GM12878 (cell line): Measurements from ENCODE around the gene ASB10. TPM values are rescaled to one million over a fixed set of nuclear protein-coding genes. Genes with fewer than 3 reads are reported as not detected.

ENCODE experiments used
- ATAC-seq: fragments of 200-7000 bp; cut with Tn5 transposase; 3 replicates; pipeline ENCODE4 v1.9.1; 2020; ENCODE audit warnings: mild to moderate bottlenecking, moderate library complexity
- BruUV-seq: library from RNA; stranded (reverse); fragments of 400-500 nt; replicated peaks from 2 replicates; lab custom pipeline; 2021; lab: Mats Ljungman, UMichigan
- CTCF ChIA-PET: fragments of 300-600 bp; sonication (Branson Sonifier 250); formaldehyde crosslinking; extraction: SDS; loops from one replicate; lab custom pipeline; 2021; ENCODE audit warnings: inconsistent platforms; lab: Yijun Ruan, JAX
- POLR2A ChIA-PET: fragments of 350-600 bp; formaldehyde crosslinking; extraction: SDS; loops from one replicate; lab custom pipeline; 2021; ENCODE audit warnings: inconsistent platforms; lab: Charles Lee
- RAD21 ChIA-PET: fragments of 300-600 bp; sonication (Branson Sonifier 250); formaldehyde crosslinking; loops from one replicate; lab custom pipeline; 2023; ENCODE audit warnings: antibody characterized with exemption; ENCODE audit not compliant: unreplicated experiment; lab: Charles Lee
- SMC1A ChIA-PET: fragments of 300-600 bp; sonication (Branson Sonifier 250); formaldehyde crosslinking; loops from one replicate; lab custom pipeline; 2023; ENCODE audit not compliant: unreplicated experiment, uncharacterized antibody; lab: Charles Lee
- DNase-seq: peaks from one replicate; pipeline ENCODE4 v3.0.0-alpha.2; 2011; ENCODE audit warnings: low read depth, low spot score
- FAIRE-seq: peaks from 3 replicates; lab custom pipeline; 2011; peaks lifted over from hg19 to GRCh38; lab: Jason Lieb, UNC
- H2AFZ ChIP-seq: 2 replicates; pipeline ENCODE4 v1.6.0; 2011; ENCODE audit warnings: low read depth, low read length, control low read depth; ENCODE audit not compliant: control insufficient read depth
- H3K27ac ChIP-seq: 2 replicates; pipeline ENCODE4 v1.5.1; 2011; ENCODE audit warnings: control low read depth; ENCODE audit not compliant: control insufficient read depth, insufficient read depth
- H3K27me3 ChIP-seq, 2 experiments: replicated peaks in 1 of 2; 2 replicates each; pipeline versions ENCODE4 v1.6.0 to v1.6.1; 2011; ENCODE audit warnings: low read length in 1 of 2; ENCODE audit not compliant: control insufficient read depth in 2 of 2, insufficient read depth in 2 of 2
- H3K36me3 ChIP-seq, 2 experiments: 2 replicates each; pipeline ENCODE4 v1.5.1; 2011; ENCODE audit warnings: low read length in 1 of 2; ENCODE audit not compliant: control insufficient read depth in 2 of 2, insufficient read depth in 2 of 2
- H3K4me1 ChIP-seq: 2 replicates; pipeline ENCODE4 v1.6.1; 2011; ENCODE audit warnings: mild to moderate bottlenecking, low read length, moderate library complexity, mixed read lengths; ENCODE audit not compliant: control insufficient read depth, insufficient read depth
- H3K4me2 ChIP-seq: 2 replicates; pipeline ENCODE4 v1.6.0; 2011; ENCODE audit warnings: control low read depth; ENCODE audit not compliant: control insufficient read depth, insufficient read depth
- H3K4me3 ChIP-seq: fragments of 200-600 bp; sonication (generic); 2 replicates; pipeline ENCODE4 v1.5.1; 2016
- H3K79me2 ChIP-seq: 2 replicates; pipeline ENCODE4 v1.6.0; 2011; ENCODE audit warnings: low read length; ENCODE audit not compliant: control insufficient read depth, insufficient read depth
- H3K9ac ChIP-seq: 2 replicates; pipeline ENCODE4 v1.8.0; 2011; ENCODE audit warnings: low read length, control low read depth, mixed read lengths; ENCODE audit not compliant: control insufficient read depth, insufficient read depth
- H3K9me3 ChIP-seq: replicated peaks from 3 replicates; pipeline ENCODE4 v1.5.1; 2011; ENCODE audit warnings: mild to moderate bottlenecking, low read length; ENCODE audit not compliant: control insufficient read depth, insufficient read depth
- H4K20me1 ChIP-seq: 2 replicates; pipeline ENCODE4 v1.6.0; 2011; ENCODE audit not compliant: control insufficient read depth, insufficient read depth
- ASH2L ChIP-seq: fragments of 300-600, 200-600 bp; sonication (generic); IDR thresholded peaks from 2 replicates; pipeline ENCODE4 v1.6.1; 2017; ENCODE audit warnings: low read depth, mild to moderate bottlenecking, borderline replicate concordance
- BCLAF1 ChIP-seq: fragments of 450-650 bp; IDR thresholded peaks from 2 replicates; pipeline ENCODE4 v1.6.1; 2017; ENCODE audit warnings: antibody characterized with exemption, mild to moderate bottlenecking, moderate library complexity
- DPF2 ChIP-seq: fragments of 450-650 bp; IDR thresholded peaks from 2 replicates; pipeline ENCODE4 v1.6.1; 2017; ENCODE audit warnings: mild to moderate bottlenecking
- EP300 ChIP-seq, 2 experiments: fragments of 150-350 bp in 1 of 2; IDR thresholded peaks; 2 replicates each; pipeline ENCODE4 v1.6.1; 2011 to 2012; ENCODE audit warnings: low read depth in 2 of 2, low read length in 2 of 2, borderline replicate concordance in 1 of 2, improper control_type of control experiment in 1 of 2, inconsistent platforms in 1 of 2; ENCODE audit not compliant: control insufficient read depth in 1 of 2
- FOS ChIP-seq: IDR thresholded peaks from 3 replicates; pipeline ENCODE4 v1.6.1; 2011; ENCODE audit warnings: borderline replicate concordance; ENCODE audit not compliant: insufficient read length; ENCODE audit errors: extremely low read depth
- IRF3 ChIP-seq: fragments of 450-650 bp; IDR thresholded peaks from 2 replicates; pipeline ENCODE4 v1.6.1; 2014; ENCODE audit warnings: mild to moderate bottlenecking
- MTA3 ChIP-seq: IDR thresholded peaks from 2 replicates; pipeline ENCODE4 v1.6.1; 2012; ENCODE audit warnings: low read length, inconsistent platforms, borderline replicate concordance
- PAX5 ChIP-seq: IDR thresholded peaks from 2 replicates; pipeline ENCODE4 v1.6.1; 2011; ENCODE audit warnings: low read depth, low read length, borderline replicate concordance
- RCOR1 ChIP-seq: conservative IDR thresholded peaks from 2 replicates; pipeline ENCODE4 v1.6.1; 2012; ENCODE audit warnings: low read depth, low read length, improper control_type of control experiment
- RELB ChIP-seq: fragments of 450-650 bp; IDR thresholded peaks from 2 replicates; pipeline ENCODE4 v1.6.1; 2017; ENCODE audit warnings: low read depth, mild to moderate bottlenecking, moderate library complexity
- SREBF2 ChIP-seq: IDR thresholded peaks from 2 replicates; pipeline ENCODE4 v1.6.1; 2012; ENCODE audit warnings: mild to moderate bottlenecking, low read length
- STAT1 ChIP-seq: fragments of 450-650 bp; conservative IDR thresholded peaks from 2 replicates; pipeline ENCODE4 v1.6.1; 2014; ENCODE audit warnings: antibody characterized with exemption, mild to moderate bottlenecking
- YY1 ChIP-seq: IDR thresholded peaks from 2 replicates; pipeline ENCODE4 v1.6.1; 2011; ENCODE audit warnings: low read depth, mild to moderate bottlenecking, low read length
- ZBED1 ChIP-seq: IDR thresholded peaks from 2 replicates; pipeline ENCODE4 v1.6.1; 2016; ENCODE audit warnings: borderline replicate concordance
- ZNF592 ChIP-seq: fragments of 450-650 bp; IDR thresholded peaks from 2 replicates; pipeline ENCODE4 v1.6.1; 2017; ENCODE audit warnings: mild to moderate bottlenecking, moderate library complexity
- ZNF622 ChIP-seq: fragments of 450-650 bp; IDR thresholded peaks from 2 replicates; pipeline ENCODE4 v1.6.1; 2017; ENCODE audit warnings: mild to moderate bottlenecking, inconsistent platforms
- WGBS: methylation state at CpG from one replicate; pipeline ENCODE4 v1.1.6; 2016; ENCODE audit warnings: low lambda C conversion rate; ENCODE audit not compliant: insufficient replicate concordance, insufficient coverage; ENCODE audit errors: missing lambda C conversion rate; 5-methylcytosine and 5-hydroxymethylcytosine counted together
- in situ Hi-C: fragments of 300-500 bp; cut with MboI; formaldehyde crosslinking; loops from 9 replicates; pipeline ENCODE4 v1.14.3; 2018; ENCODE audit warnings: mixed read lengths
- intact Hi-C: fragments of 100-400 bp; cut with micrococcal nuclease; formaldehyde crosslinking; loops from one replicate; pipeline ENCODE4 v1.14.2; 2022; ENCODE audit not compliant: unreplicated experiment
- polyA plus RNA-seq, 11 experiments: library from polyadenylated mRNA; depleted of rRNA in 4 of 11; unstranded in 6 of 11; stranded (reverse) in 5 of 11; fragments of >200 nt; fragmentation: Nextera tagmentation in 4 of 11; fragmentation: Illumina TruSeq in 1 of 11; extraction: Ambion mirVana in 4 of 11; extraction: Trizol in 1 of 11; gene quantifications; 1 replicate in 1 of 11; 2 replicates in 10 of 11; pipeline versions ENCODE4 v1.2.1 to v1.2.3, GENCODE V29; 2011 to 2016; ENCODE audit warnings: inconsistent platforms in 2 of 11, missing spikeins in 2 of 11, low read depth in 1 of 11
- total RNA-seq, 4 experiments: library from RNA; depleted of rRNA in 3 of 4; stranded (reverse); fragments of >200 nt in 3 of 4; fragmentation: Illumina TruSeq in 1 of 4; extraction: Trizol in 1 of 4; gene quantifications; 2 replicates each; pipeline versions ENCODE4 v1.2.1 to v1.2.3, GENCODE V29; 2013 to 2021

Gene ASB10
- total and polyA plus RNA-seq, 10 of the 15 experiments (the other 5 are each of a cell fraction or from before 2014, with no cell fraction given): not detected

- Histone ChIP-seq H3K27me3 (peaks cover 0 to 6% of the 10 kb centered on the region in 2 experiments; a peak in 1 of 4 replicates), H3K9me3 (no peaks in the 10 kb centered on the region), H3K4me3 (no peak overlapping the region), H3K9ac (no peak overlapping the region), H3K27ac (no peak overlapping the region), H3K4me1 (peaks cover 7% of the 10 kb centered on the region), H3K79me2 (no peaks in the 10 kb centered on the region), H2AFZ (no peak overlapping the region), H3K4me2 (no peak overlapping the region), H4K20me1 (no peaks in the 10 kb centered on the region), H3K36me3 (no peaks in the 10 kb centered on the region)
- intact Hi-C loops: no loop called here
- no peak for ATAC-seq
- in situ Hi-C loops: no loop called here
- FAIRE-seq: no peak
- SMC1A ChIA-PET: no interaction called here
- POLR2A ChIA-PET: no interaction called here
- no TSS peak for BruUV-seq
- DNase-seq: no peak
- 54% methylated on average over 22 of the region's 23 CpGs for WGBS
- RAD21 ChIA-PET: no interaction called here
- CTCF ChIA-PET: no interaction called here
- TF ChIP-seq STAT1 (no peak), RCOR1 (no peak), BCLAF1 (no peak), FOS (no peak), YY1 (no peak), PAX5 (no peak), IRF3 (no peak), ASH2L (no peak), SREBF2 (no peak), ZNF622 (no peak), MTA3 (no peak), ZBED1 (no peak), RELB (no peak), ZNF592 (no peak), DPF2 (no peak), EP300 (IDR thresholded peaks at IDR 0.05; ENCODE audit: borderline replicate concordance in 1 of 2, control insufficient read depth in 1 of 2, low read depth in 2 of 2, low read length in 2 of 2) (no peak)
These were observed 5.0 kb upstream of the ASB10 start for GRCh38 chr7:151192002-151192539.
